Smooth muscle cell (in vitro differentiated cells): ENCODE measurements around the gene IL22. TPM values are rescaled to one million over a fixed set of nuclear protein-coding genes. Genes with fewer than 3 reads are reported as not detected.

ENCODE experiments used
- DNase-seq: peaks from one replicate; lab custom pipeline; 2025; ENCODE audit not compliant: unreplicated experiment; lab: John Stamatoyannopoulos, UW
- H2AFZ ChIP-seq: fragments of 200-600 bp; sonication (generic); 2 replicates; pipeline ENCODE4 v1.6.0; 2016; ENCODE audit warnings: antibody characterized with exemption, low read depth, mild to moderate bottlenecking
- H3F3A ChIP-seq: fragments of 200-600 bp; sonication (generic); 2 replicates; pipeline ENCODE4 v1.6.0; 2017; ENCODE audit warnings: antibody characterized with exemption, low read depth
- H3K27ac ChIP-seq: fragments of 200-600 bp; sonication (generic); 2 replicates; pipeline ENCODE4 v1.5.1; 2016; ENCODE audit warnings: low read depth, mild to moderate bottlenecking
- H3K27me3 ChIP-seq: fragments of 200-600 bp; sonication (generic); 2 replicates; pipeline ENCODE4 v1.6.1; 2016; ENCODE audit warnings: low read depth, mild to moderate bottlenecking
- H3K36me3 ChIP-seq: fragments of 200-600 bp; sonication (generic); 2 replicates; pipeline ENCODE4 v1.5.1; 2016; ENCODE audit warnings: low read depth
- H3K4me1 ChIP-seq: fragments of 200-600 bp; sonication (generic); 2 replicates; pipeline ENCODE4 v1.5.1; 2016; ENCODE audit warnings: low read depth
- H3K4me2 ChIP-seq: fragments of 200-600 bp; sonication (generic); 2 replicates; pipeline ENCODE4 v1.6.0; 2016; ENCODE audit warnings: mild to moderate bottlenecking
- H3K4me3 ChIP-seq: fragments of 200-600 bp; sonication (generic); 2 replicates; pipeline ENCODE4 v1.5.1; 2016; ENCODE audit warnings: mild to moderate bottlenecking
- H3K79me2 ChIP-seq: fragments of 200-600 bp; sonication (generic); 2 replicates; pipeline ENCODE4 v1.6.0; 2016; ENCODE audit warnings: low read depth, mild to moderate bottlenecking
- H3K9ac ChIP-seq: fragments of 200-600 bp; sonication (generic); 2 replicates; pipeline ENCODE4 v1.6.0; 2016; ENCODE audit warnings: low read depth
- H3K9me3 ChIP-seq: fragments of 200-600 bp; sonication (generic); replicated peaks from 2 replicates; pipeline ENCODE4 v1.5.1; 2016; ENCODE audit warnings: low read depth
- H4K20me1 ChIP-seq: fragments of 200-600 bp; sonication (generic); 2 replicates; pipeline ENCODE4 v1.6.0; 2016; ENCODE audit warnings: low read depth
- CTCF ChIP-seq: fragments of 200-600 bp; sonication (generic); IDR thresholded peaks from 2 replicates; pipeline ENCODE4 v1.5.1; 2017; ENCODE audit warnings: borderline replicate concordance, mild to moderate bottlenecking, antibody characterized with exemption; ENCODE audit not compliant: insufficient read depth, poor library complexity, severe bottlenecking
- WGBS: methylation state at CpG from one replicate; pipeline ENCODE4 v1.1.7; 2016; ENCODE audit warnings: low lambda C conversion rate; 5-methylcytosine and 5-hydroxymethylcytosine counted together
- polyA plus RNA-seq: library from polyadenylated mRNA; unstranded; fragments of >200 nt; fragmentation: Nextera tagmentation; extraction: Ambion mirVana; gene quantifications from 2 replicates; pipeline ENCODE4 v1.2.1, GENCODE V29; 2016
- total RNA-seq: library from RNA; depleted of rRNA; stranded (reverse); fragments of >200 nt; gene quantifications from 2 replicates; pipeline ENCODE4 v1.2.3, GENCODE V29; 2014

The IL22 gene
- total and polyA plus RNA-seq, 2 experiments from 2014 or later, result not detected

- Histone ChIP-seq H3K36me3 (no peaks in the 10 kb centered on the region), H3K4me1 (peaks cover 15% of the 10 kb centered on the region), H3K9me3 (no peaks in the 10 kb centered on the region), H3K27ac (no peak overlapping the region), H3K4me2 (no peak overlapping the region), H3K4me3 (no peak overlapping the region), H3K9ac (no peak overlapping the region), H3F3A (peaks cover 11% of the 10 kb centered on the region), H4K20me1 (no peaks in the 10 kb centered on the region), H3K27me3 (peaks cover 14% of the 10 kb centered on the region), H3K79me2 (no peaks in the 10 kb centered on the region), H2AFZ (no peak overlapping the region)
- TF ChIP-seq CTCF, result no peak
- no peak for DNase-seq
- 91% methylated on average over 8 of the region's 8 CpGs for WGBS
These were observed 16.9 kb downstream of the IL22 start for GRCh38 chr12:68236421-68237059.

- no peak for DNase-seq
These were observed 17.8 kb downstream of the IL22 start for GRCh38 chr12:68235576-68235975.

GRCh38 chr12:68234140-68234539, 19.3 kb downstream of the IL22 start:
- TF ChIP-seq CTCF, result no peak
- no peak for DNase-seq
- no peak overlapping the region for H3K4me3 ChIP-seq
- H3K4me2 ChIP-seq, result no peak overlapping the region
- H3F3A ChIP-seq, result peaks cover 5% of the 10 kb centered on the region
- no peaks in the 10 kb centered on the region for H3K36me3 ChIP-seq
- peaks cover 25% of the 10 kb centered on the region for H3K27me3 ChIP-seq
- no peak overlapping the region for H3K9ac ChIP-seq
- H2AFZ ChIP-seq, result no peak overlapping the region
- H3K27ac ChIP-seq, result no peak overlapping the region
- 44% methylated on average over 2 of the region's 2 CpGs for WGBS
- no peaks in the 10 kb centered on the region for H3K79me2 ChIP-seq
- no peaks in the 10 kb centered on the region for H4K20me1 ChIP-seq
- no peaks in the 10 kb centered on the region for H3K9me3 ChIP-seq
- peaks cover 8% of the 10 kb centered on the region for H3K4me1 ChIP-seq

More at GRCh38 chr12:68235576-68235975, 17.8 kb downstream of the IL22 start:
- Histone ChIP-seq H4K20me1 (no peaks in the 10 kb centered on the region), H3K27me3 (peaks cover 14% of the 10 kb centered on the region), H3K27ac (no peak overlapping the region), H2AFZ (no peak overlapping the region), H3K9me3 (no peaks in the 10 kb centered on the region), H3K4me3 (no peak overlapping the region), H3K36me3 (no peaks in the 10 kb centered on the region), H3K4me2 (no peak overlapping the region), H3K9ac (no peak overlapping the region), H3K4me1 (peaks cover 15% of the 10 kb centered on the region), H3K79me2 (no peaks in the 10 kb centered on the region), H3F3A (peaks cover 11% of the 10 kb centered on the region)
- WGBS, result 17% methylated on average over 2 of the region's 2 CpGs
- no peak for TF ChIP-seq CTCF

GRCh38 chr12:68233498-68233897, 19.9 kb downstream of the IL22 start:
- Histone ChIP-seq H3K4me3 (no peak overlapping the region), H3F3A (no peaks in the 10 kb centered on the region), H3K27ac (no peak overlapping the region), H3K79me2 (no peaks in the 10 kb centered on the region), H2AFZ (no peak overlapping the region), H4K20me1 (no peaks in the 10 kb centered on the region), H3K27me3 (peaks cover 25% of the 10 kb centered on the region), H3K9ac (no peak overlapping the region), H3K9me3 (no peaks in the 10 kb centered on the region), H3K4me2 (no peak overlapping the region), H3K36me3 (no peaks in the 10 kb centered on the region), H3K4me1 (peaks cover 8% of the 10 kb centered on the region)
- no peak for TF ChIP-seq CTCF
- DNase-seq, result no peak
- WGBS, result 79% methylated on average over 5 of the region's 5 CpGs
